Left ventricle myocardium inferior (tissue), 1 donor: Measurements from ENCODE around the gene PANK4. TPM values are rescaled to one million over a fixed set of nuclear protein-coding genes. Genes with fewer than 3 reads are reported as not detected.

Experiments used
- DNase-seq: peaks from one replicate; pipeline ENCODE4 v3.0.0-alpha.2; 2020
- H3K27ac ChIP-seq: fragments of 200-600 bp; replicated peaks from 2 replicates; pipeline ENCODE4 v1.8.0; 2021
- H3K27me3 ChIP-seq: fragments of 200-600 bp; 2 replicates; pipeline ENCODE4 v1.8.0; 2021; ENCODE audit warnings: low read depth
- H3K36me3 ChIP-seq: fragments of 200-600 bp; 2 replicates; pipeline ENCODE4 v1.8.0; 2021
- H3K4me1 ChIP-seq: fragments of 200-600 bp; 2 replicates; pipeline ENCODE4 v1.8.0; 2021
- H3K4me3 ChIP-seq: fragments of 200-600 bp; 2 replicates; pipeline ENCODE4 v1.8.0; 2021; ENCODE audit warnings: mild to moderate bottlenecking, moderate library complexity
- H3K9me3 ChIP-seq: fragments of 200-600 bp; replicated peaks from 2 replicates; pipeline ENCODE4 v1.8.0; 2021
- CTCF ChIP-seq: fragments of 200-600 bp; IDR thresholded peaks from 2 replicates; pipeline ENCODE4 v1.8.0; 2021; ENCODE audit warnings: antibody characterized with exemption, mild to moderate bottlenecking, borderline replicate concordance
- intact Hi-C: fragments of 100-400 bp; cut with micrococcal nuclease; formaldehyde crosslinking; loops from one replicate; pipeline ENCODE4 v1.11.0; 2022
- total RNA-seq: library from RNA; stranded (reverse); fragmentation: NEBNext Ultra II Directional; extraction: Animal tissue kit (Norgen Biotek cat#: 25700); gene quantifications from one replicate; pipeline ENCODE4 v1.2.1, GENCODE V29; 2021
- donor health status: DM: no; HTN: yes; CAD: no; lungs with severe emphysema.

Gene PANK4
- total RNA-seq, 1 donor from 2014 or later, result 42.8 TPM

- H3K9me3 ChIP-seq, result no peaks in the 10 kb centered on the region
- intact Hi-C loops, result no loop called here
- peak within 1 kb of the TSS; percentile 70 for H3K4me3 ChIP-seq
- H3K27ac ChIP-seq, result peak within 1 kb of the TSS; percentile 92
- no peak for TF ChIP-seq CTCF
- peaks cover 69% of the 10 kb centered on the region for H3K4me1 ChIP-seq
- DNase-seq, result peak; percentile 50
- peaks cover 33% of the 10 kb centered on the region for H3K27me3 ChIP-seq
- no peaks in the 10 kb centered on the region for H3K36me3 ChIP-seq
Measured at GRCh38 chr1:2529784-2530512, 3.6 kb upstream of the PANK4 start, which contains the start of gene HES5. Gene HES5, minus strand, starts transcription at chr1:2530263. Its CDS starts 99 bp downstream, at chr1:2530164.

GRCh38 chr1:2528966-2529783 is 2.8 kb upstream of the PANK4 start:
- TF ChIP-seq CTCF, result peak; percentile 19
- no peak for DNase-seq
- H3K36me3 ChIP-seq, result no peaks in the 10 kb centered on the region
- peaks cover 25% of the 10 kb centered on the region for H3K27me3 ChIP-seq
- H3K4me1 ChIP-seq, result peaks cover 69% of the 10 kb centered on the region
- no peaks in the 10 kb centered on the region for H3K9me3 ChIP-seq
- peak overlapping the region; percentile 70 for H3K4me3 ChIP-seq
- intact Hi-C loops, result no loop called here
- peak overlapping the region; percentile 92 for H3K27ac ChIP-seq

- H3K4me3 ChIP-seq, result peak overlapping the region; percentile 70
- no peaks in the 10 kb centered on the region for H3K9me3 ChIP-seq
- no peak for TF ChIP-seq CTCF
- no peaks in the 10 kb centered on the region for H3K36me3 ChIP-seq
- no peak for DNase-seq
- peaks cover 20% of the 10 kb centered on the region for H3K27me3 ChIP-seq
- peak overlapping the region; percentile 92 for H3K27ac ChIP-seq
- H3K4me1 ChIP-seq, result peaks cover 74% of the 10 kb centered on the region
- intact Hi-C loops, result no loop called here
Measured at GRCh38 chr1:2528611-2528965, 2.2 kb upstream of the PANK4 start.

- TF ChIP-seq CTCF, result no peak
- Histone ChIP-seq H3K27me3 (peaks cover 20% of the 10 kb centered on the region), H3K9me3 (no peaks in the 10 kb centered on the region), H3K4me1 (peaks cover 80% of the 10 kb centered on the region), H3K27ac (peak overlapping the region; percentile 92), H3K36me3 (no peaks in the 10 kb centered on the region), H3K4me3 (peak overlapping the region; percentile 70)
- peak; percentile 82 for DNase-seq
- intact Hi-C loops, result no loop called here
Measured at GRCh38 chr1:2528016-2528415, 1.6 kb upstream of the PANK4 start.

GRCh38 chr1:2527556-2527860 is 1.1 kb upstream of the PANK4 start:
- no peak for TF ChIP-seq CTCF
- no peaks in the 10 kb centered on the region for H3K36me3 ChIP-seq
- H3K4me3 ChIP-seq, result peak overlapping the region; percentile 23
- no peaks in the 10 kb centered on the region for H3K9me3 ChIP-seq
- H3K27ac ChIP-seq, result peak overlapping the region; percentile 92
- intact Hi-C loops, result no loop called here
- DNase-seq, result no peak
- peaks cover 20% of the 10 kb centered on the region for H3K27me3 ChIP-seq
- H3K4me1 ChIP-seq, result peaks cover 81% of the 10 kb centered on the region
